H9 (cell line): Measurements from ENCODE around the gene AGMO. TPM values are rescaled to one million over a fixed set of nuclear protein-coding genes. Genes with fewer than 3 reads are reported as not detected.

Experiments used
- DNase-seq: peaks from one replicate; pipeline ENCODE4 v3.0.0-alpha.2; 2017
- H2AFZ ChIP-seq: one replicate; pipeline ENCODE4 v1.6.1; 2013; ENCODE audit warnings: mild to moderate bottlenecking, low read length, control low read depth, moderate library complexity
- H2AK5ac ChIP-seq: 2 replicates; pipeline ENCODE4 v1.6.1; 2013; ENCODE audit warnings: low read length, control low read depth, mixed read lengths; ENCODE audit not compliant: insufficient read length
- H2BK120ac ChIP-seq: one replicate; pipeline ENCODE4 v1.6.1; 2013; ENCODE audit warnings: low read depth, mild to moderate bottlenecking, low read length, control low read depth, inconsistent platforms; ENCODE audit not compliant: poor library complexity, severe bottlenecking
- H2BK12ac ChIP-seq: 2 replicates; pipeline ENCODE4 v1.6.1; 2013; ENCODE audit warnings: low read length, control low read depth, mixed read lengths, low read depth; ENCODE audit not compliant: insufficient read length
- H2BK15ac ChIP-seq: 2 replicates; pipeline ENCODE4 v1.6.1; 2013; ENCODE audit warnings: low read depth, low read length, control low read depth
- H2BK20ac ChIP-seq: one replicate; pipeline ENCODE4 v1.6.1; 2013; ENCODE audit warnings: low read depth, mild to moderate bottlenecking, low read length, control low read depth, inconsistent platforms; ENCODE audit not compliant: poor library complexity, severe bottlenecking
- H2BK5ac ChIP-seq: 2 replicates; pipeline ENCODE4 v1.6.1; 2013; ENCODE audit warnings: low read length, control low read depth, mixed read lengths; ENCODE audit not compliant: insufficient read length
- H3K14ac ChIP-seq: 2 replicates; pipeline ENCODE4 v1.6.1; 2013; ENCODE audit warnings: low read length, control low read depth; ENCODE audit not compliant: insufficient read depth
- H3K18ac ChIP-seq: 2 replicates; pipeline ENCODE4 v1.6.1; 2013; ENCODE audit warnings: low read depth, mild to moderate bottlenecking, mixed read lengths, low read length, control low read depth; ENCODE audit not compliant: insufficient read length
- H3K23ac ChIP-seq: 2 replicates; pipeline ENCODE4 v1.6.1; 2013; ENCODE audit warnings: low read length, control low read depth, mixed read lengths, low read depth; ENCODE audit not compliant: insufficient read length
- H3K23me2 ChIP-seq: 2 replicates; pipeline ENCODE4 v1.6.1; 2013; ENCODE audit warnings: low read depth, mild to moderate bottlenecking, mixed read lengths, low read length, control low read depth; ENCODE audit not compliant: insufficient read length, poor library complexity, severe bottlenecking
- H3K27ac ChIP-seq: 2 replicates; pipeline ENCODE4 v1.5.1; 2013; ENCODE audit warnings: low read length, control low read depth, mixed read lengths, low read depth; ENCODE audit not compliant: insufficient read length
- H3K27me3 ChIP-seq: 2 replicates; pipeline ENCODE4 v1.6.1; 2013; ENCODE audit warnings: low read length, control low read depth, inconsistent platforms; ENCODE audit not compliant: insufficient read depth
- H3K4ac ChIP-seq: 2 replicates; pipeline ENCODE4 v1.6.1; 2013; ENCODE audit warnings: low read depth, mild to moderate bottlenecking, control low read depth, inconsistent platforms, low read length, moderate library complexity
- H3K4me1 ChIP-seq: 2 replicates; pipeline ENCODE4 v1.6.1; 2013; ENCODE audit warnings: low read length, control low read depth, inconsistent platforms; ENCODE audit not compliant: insufficient read depth
- H3K4me2 ChIP-seq: 2 replicates; pipeline ENCODE4 v1.6.1; 2013; ENCODE audit warnings: low read length, control low read depth, mixed read lengths; ENCODE audit not compliant: insufficient read length, insufficient read depth
- H3K56ac ChIP-seq: 2 replicates; pipeline ENCODE4 v1.6.1; 2013; ENCODE audit warnings: low read depth, mild to moderate bottlenecking, mixed read lengths, low read length, control low read depth; ENCODE audit not compliant: insufficient read length
- H3K79me1 ChIP-seq: 2 replicates; pipeline ENCODE4 v1.6.1; 2013; ENCODE audit warnings: low read depth, mild to moderate bottlenecking, moderate library complexity, low read length, control low read depth, inconsistent platforms; ENCODE audit not compliant: insufficient read depth, poor library complexity, severe bottlenecking
- H3K79me2 ChIP-seq: 2 replicates; pipeline ENCODE4 v1.6.1; 2013; ENCODE audit warnings: low read length, control low read depth, inconsistent platforms; ENCODE audit not compliant: insufficient read depth
- H3K9ac ChIP-seq: 2 replicates; pipeline ENCODE4 v1.6.1; 2013; ENCODE audit warnings: low read length, control low read depth, mixed read lengths; ENCODE audit not compliant: insufficient read length; ENCODE audit errors: extremely low read depth
- H3K9me3 ChIP-seq: one replicate; pipeline ENCODE4 v1.6.1; 2013; ENCODE audit warnings: low read depth, low read length, inconsistent platforms; ENCODE audit not compliant: control insufficient read depth
- H3T11ph ChIP-seq: one replicate; pipeline ENCODE4 v1.6.1; 2013; ENCODE audit warnings: mild to moderate bottlenecking, low read length, control low read depth, inconsistent platforms
- H4K20me1 ChIP-seq: one replicate; pipeline ENCODE4 v1.6.1; 2013; ENCODE audit not compliant: control insufficient read depth, insufficient read length, insufficient read depth
- H4K5ac ChIP-seq: 2 replicates; pipeline ENCODE4 v1.6.1; 2013; ENCODE audit warnings: low read depth, mild to moderate bottlenecking, mixed read lengths, low read length, control low read depth; ENCODE audit not compliant: insufficient read length
- H4K8ac ChIP-seq: replicated peaks from 2 replicates; pipeline ENCODE4 v1.6.1; 2013; ENCODE audit warnings: low read length, control low read depth, mixed read lengths, low read depth; ENCODE audit not compliant: insufficient read length
- H4K91ac ChIP-seq: 2 replicates; pipeline ENCODE4 v1.6.1; 2013; ENCODE audit warnings: low read depth, mild to moderate bottlenecking, moderate library complexity, mixed read lengths, low read length, control low read depth; ENCODE audit not compliant: insufficient read length
- H3K27ac Mint-ChIP-seq, 3 experiments: 2 replicates in 2 of 3; 3 replicates in 1 of 3; pipeline ENCODE4 v1.8.0; 2020 to 2021; ENCODE audit warnings: mixed read lengths in 3 of 3, mild to moderate bottlenecking in 1 of 3, moderate library complexity in 1 of 3
- H3K27me3 Mint-ChIP-seq: 2 replicates; pipeline ENCODE4 v1.8.0; 2021; ENCODE audit warnings: low read depth, mild to moderate bottlenecking, moderate library complexity, mixed read lengths
- H3K36me3 Mint-ChIP-seq, 3 experiments: 2 replicates in 2 of 3; 3 replicates in 1 of 3; pipeline ENCODE4 v1.8.0; 2020 to 2021; ENCODE audit warnings: low read depth in 3 of 3, mixed read lengths in 3 of 3; ENCODE audit not compliant: insufficient read depth in 1 of 3
- H3K4me1 Mint-ChIP-seq, 2 experiments: 2 replicates each; pipeline ENCODE4 v1.8.0; 2020; ENCODE audit warnings: mixed read lengths in 2 of 2
- H3K4me3 Mint-ChIP-seq, 2 experiments: 2 replicates in 1 of 2; 3 replicates in 1 of 2; pipeline ENCODE4 v1.8.0; 2020 to 2021; ENCODE audit warnings: mild to moderate bottlenecking in 2 of 2, mixed read lengths in 2 of 2, moderate library complexity in 1 of 2
- H3K9me3 Mint-ChIP-seq, 2 experiments: 2 replicates in 1 of 2; 3 replicates in 1 of 2; pipeline ENCODE4 v1.8.0; 2020; ENCODE audit warnings: mild to moderate bottlenecking in 2 of 2, mixed read lengths in 2 of 2, moderate library complexity in 1 of 2
- WGBS: extraction: QIAGEN DNeasy Blood & Tissue Kit; methylation state at CpG from one replicate; pipeline ENCODE4 v1.1.7; 2013; ENCODE audit warnings: missing lambda C conversion rate, low lambda C conversion rate, mixed read lengths; ENCODE audit not compliant: insufficient read length; ENCODE audit errors: extremely low coverage; 5-methylcytosine and 5-hydroxymethylcytosine counted together
- total RNA-seq: library from RNA; stranded (reverse); gene quantifications from 2 replicates; pipeline ENCODE4 v1.2.1, GENCODE V29; 2021
- TF ChIP-seq, protein P1 (sequence below): fragments of 200-600 bp; sonication (generic); conservative IDR thresholded peaks from 3 replicates; pipeline ENCODE4 v1.8.0; 2021; ENCODE audit warnings: antibody characterized with exemption, mild to moderate bottlenecking

Gene AGMO
- total RNA-seq, 1 experiment from 2014 or later = 0.70 TPM

DNA sequence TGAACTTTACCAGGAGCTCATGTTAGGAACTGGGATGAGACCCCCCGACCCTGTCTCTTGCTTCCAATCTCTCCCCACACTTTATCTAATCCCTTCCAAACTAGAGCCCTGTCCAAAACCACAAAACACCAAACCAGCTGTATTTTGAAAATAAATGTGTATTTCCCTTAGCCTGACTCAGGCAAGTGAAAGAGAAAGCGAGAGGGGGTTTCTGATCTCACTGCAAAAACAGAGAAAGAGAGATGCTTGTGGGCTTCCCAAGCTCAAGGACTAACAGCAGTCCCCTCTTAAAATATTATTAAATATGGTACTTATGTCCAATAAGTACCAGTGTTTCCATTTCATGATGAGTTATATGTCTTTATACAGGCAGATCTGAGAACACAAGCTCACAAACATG, 122.0 kb downstream of the AGMO start:
- Histone ChIP-seq H3K27me3 (no peaks in the 10 kb centered on the region), H2BK20ac (no peak overlapping the region), H3K14ac (no peak overlapping the region), H3T11ph (no peak overlapping the region), H3K56ac (no peak overlapping the region), H3K4ac (no peak overlapping the region), H3K18ac (no peak overlapping the region), H2AFZ (no peak overlapping the region), H2AK5ac (no peak overlapping the region), H3K79me2 (no peaks in the 10 kb centered on the region), H3K79me1 (no peaks in the 10 kb centered on the region), H3K23ac (no peak overlapping the region), H4K8ac (no peak overlapping the region), H4K5ac (no peak overlapping the region), H2BK120ac (no peak overlapping the region), H4K91ac (no peak overlapping the region), H3K23me2 (no peaks in the 10 kb centered on the region), H3K4me2 (no peak overlapping the region), H2BK15ac (no peak overlapping the region), H2BK12ac (no peak overlapping the region), H2BK5ac (no peak overlapping the region), H3K27ac (no peak overlapping the region), H3K9me3 (no peaks in the 10 kb centered on the region), H3K4me1 (no peaks in the 10 kb centered on the region), H3K9ac (no peak overlapping the region), H4K20me1 (no peaks in the 10 kb centered on the region)
- TF ChIP-seq, protein P1, sequence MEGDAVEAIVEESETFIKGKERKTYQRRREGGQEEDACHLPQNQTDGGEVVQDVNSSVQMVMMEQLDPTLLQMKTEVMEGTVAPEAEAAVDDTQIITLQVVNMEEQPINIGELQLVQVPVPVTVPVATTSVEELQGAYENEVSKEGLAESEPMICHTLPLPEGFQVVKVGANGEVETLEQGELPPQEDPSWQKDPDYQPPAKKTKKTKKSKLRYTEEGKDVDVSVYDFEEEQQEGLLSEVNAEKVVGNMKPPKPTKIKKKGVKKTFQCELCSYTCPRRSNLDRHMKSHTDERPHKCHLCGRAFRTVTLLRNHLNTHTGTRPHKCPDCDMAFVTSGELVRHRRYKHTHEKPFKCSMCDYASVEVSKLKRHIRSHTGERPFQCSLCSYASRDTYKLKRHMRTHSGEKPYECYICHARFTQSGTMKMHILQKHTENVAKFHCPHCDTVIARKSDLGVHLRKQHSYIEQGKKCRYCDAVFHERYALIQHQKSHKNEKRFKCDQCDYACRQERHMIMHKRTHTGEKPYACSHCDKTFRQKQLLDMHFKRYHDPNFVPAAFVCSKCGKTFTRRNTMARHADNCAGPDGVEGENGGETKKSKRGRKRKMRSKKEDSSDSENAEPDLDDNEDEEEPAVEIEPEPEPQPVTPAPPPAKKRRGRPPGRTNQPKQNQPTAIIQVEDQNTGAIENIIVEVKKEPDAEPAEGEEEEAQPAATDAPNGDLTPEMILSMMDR = no peak
- H3K4me3 Mint-ChIP-seq = no peak overlapping the region
- no peaks in the 10 kb centered on the region for H3K4me1 Mint-ChIP-seq
- WGBS = no CpG with 5 or more reads among the region's 2 CpGs
- no peak for DNase-seq
- no peak overlapping the region for H3K27ac Mint-ChIP-seq
- no peaks in the 10 kb centered on the region for H3K27me3 Mint-ChIP-seq
- no peaks in the 10 kb centered on the region for H3K9me3 Mint-ChIP-seq
- no peaks in the 10 kb centered on the region for H3K36me3 Mint-ChIP-seq
